Activated CD4-positive, alpha-beta T cell treated with anti-CD3 and anti-CD28 coated beads for 48 hours (primary cell): ENCODE results near the gene DLG1.

ENCODE experiments used
- DNase-seq: peaks from one replicate; pipeline ENCODE4 v3.0.0-alpha.2; 2020

The DLG1 gene

DNA sequence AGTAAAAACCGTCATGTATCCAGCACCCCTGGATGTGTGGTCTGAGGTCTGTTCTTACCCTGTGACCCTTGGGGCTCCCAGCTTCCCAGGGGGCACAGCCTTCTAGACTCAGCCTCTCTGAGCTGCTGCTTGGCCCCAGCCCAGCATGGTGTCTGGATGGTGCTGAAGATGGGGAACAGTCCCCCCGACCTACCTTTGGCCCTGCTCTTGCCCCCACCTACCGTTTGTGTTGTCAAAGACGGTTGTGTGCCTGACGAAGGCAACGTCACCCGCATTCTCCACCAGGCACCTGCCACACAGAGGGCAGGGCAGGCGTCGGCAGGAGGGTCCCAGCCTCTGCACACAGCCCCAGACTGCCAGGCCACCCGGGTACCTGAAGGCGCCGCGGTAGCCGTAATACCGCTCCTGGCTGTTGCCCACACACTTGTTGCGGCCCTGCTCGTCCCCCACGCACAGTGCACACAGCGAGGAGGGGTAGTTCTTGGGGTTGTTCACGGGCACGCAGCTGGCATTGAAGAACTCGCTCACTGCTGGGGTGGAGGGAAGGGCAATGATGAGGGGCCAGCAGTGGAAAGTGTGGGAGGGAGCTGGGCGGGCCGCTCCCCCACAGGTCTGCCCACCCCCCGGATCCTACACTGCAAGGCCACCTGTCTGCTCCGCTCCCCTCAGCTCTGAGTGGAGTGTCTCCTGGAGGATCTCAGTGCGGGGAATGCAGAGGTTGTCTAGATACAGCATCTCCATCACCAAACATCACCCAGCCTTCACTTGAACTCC lies 289.8 kb downstream of the DLG1 start:
- DNase-seq: no peak

DNA sequence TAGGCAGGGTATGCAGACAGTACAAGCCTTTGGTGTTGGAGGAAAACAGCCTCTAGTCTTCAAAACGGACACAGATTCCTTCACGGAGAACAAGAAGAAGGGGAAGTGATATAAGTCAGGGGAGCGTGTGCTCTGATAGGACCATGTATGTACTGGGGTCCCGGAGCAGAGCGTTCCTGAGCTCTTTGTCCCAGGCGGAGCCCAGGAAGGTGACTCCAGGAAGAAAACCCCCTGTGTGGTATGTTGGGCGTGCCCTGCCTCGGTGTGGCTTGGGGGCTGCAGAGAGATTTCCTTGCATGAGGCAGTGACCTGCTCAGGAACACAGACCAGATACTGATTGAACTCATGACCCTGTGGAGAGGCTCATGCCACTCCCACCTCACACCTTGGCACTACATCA lies 290.5 kb downstream of the DLG1 start:
- DNase-seq: no peak

DNA sequence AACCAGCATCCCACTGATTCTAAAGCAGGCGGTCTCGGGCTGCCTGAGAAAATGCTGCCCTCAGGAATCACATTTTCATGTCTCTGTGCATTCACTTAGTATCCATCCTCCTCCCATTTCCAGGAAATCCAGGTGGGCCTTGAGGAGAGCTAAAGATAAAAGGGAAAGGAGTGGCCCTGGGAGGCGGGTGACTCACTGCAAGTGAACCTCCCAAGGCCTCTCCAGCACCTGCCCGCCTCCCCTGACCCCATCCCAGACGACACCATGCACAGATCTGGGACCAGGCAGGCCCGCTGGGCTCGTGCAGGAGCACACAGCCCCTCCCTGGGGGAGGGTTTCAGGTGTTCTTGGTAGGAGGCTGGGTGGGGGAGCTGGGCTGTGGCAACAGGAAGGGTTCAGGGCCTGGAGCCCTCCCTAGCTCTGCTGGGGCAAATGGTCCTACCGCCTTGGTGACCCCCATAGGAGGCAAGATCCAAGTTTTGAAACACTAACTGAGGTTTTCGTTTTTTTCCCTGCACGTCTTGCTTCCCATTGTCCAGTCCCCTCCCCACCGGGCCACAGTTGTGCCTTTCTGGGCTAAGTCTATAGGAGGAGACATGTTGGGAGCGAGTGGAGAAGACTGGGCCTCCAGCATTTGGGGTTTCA lies 291.0 kb downstream of the DLG1 start:
- no peak for DNase-seq

DNA sequence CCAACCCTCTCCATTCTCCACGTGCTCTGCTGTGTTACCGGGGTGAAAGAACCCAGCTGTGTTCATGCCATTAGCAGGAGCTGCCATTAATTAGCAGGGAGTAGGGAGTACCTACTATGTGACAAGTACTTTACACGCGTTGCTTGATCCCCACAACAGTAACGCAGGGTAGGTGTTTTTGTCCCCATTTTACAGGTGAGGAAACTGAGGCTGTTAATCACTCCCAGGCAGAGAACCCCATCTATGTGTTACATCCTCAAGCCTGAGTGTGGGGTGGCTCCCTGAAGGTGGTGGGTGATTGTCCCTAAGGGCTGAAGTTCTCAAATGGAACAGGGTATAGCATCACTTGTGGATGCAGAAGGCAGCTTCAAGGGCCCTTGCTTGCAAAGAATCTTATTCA lies 291.6 kb downstream of the DLG1 start:
- no peak for DNase-seq

DNA sequence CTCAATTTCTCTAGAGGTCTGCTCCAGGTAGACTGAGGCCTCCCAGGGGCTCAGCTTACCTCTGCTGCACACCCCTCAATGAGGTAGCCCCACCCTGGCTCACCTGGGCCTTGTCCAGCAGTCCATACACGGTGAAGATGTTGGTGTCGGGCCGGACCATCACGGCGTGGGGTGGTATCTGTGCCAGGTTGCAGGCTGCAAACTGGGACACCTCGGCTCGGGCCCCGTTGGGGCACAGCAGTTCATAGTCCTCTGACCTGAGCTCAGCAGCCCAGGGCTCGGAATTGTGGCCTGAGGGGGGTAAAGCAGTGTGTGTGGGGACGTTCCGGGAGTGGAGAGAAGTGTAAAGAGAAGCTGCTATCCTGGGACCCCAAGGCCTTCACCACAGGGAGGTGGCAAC lies 292.0 kb downstream of the DLG1 start:
- DNase-seq: no peak

DNA sequence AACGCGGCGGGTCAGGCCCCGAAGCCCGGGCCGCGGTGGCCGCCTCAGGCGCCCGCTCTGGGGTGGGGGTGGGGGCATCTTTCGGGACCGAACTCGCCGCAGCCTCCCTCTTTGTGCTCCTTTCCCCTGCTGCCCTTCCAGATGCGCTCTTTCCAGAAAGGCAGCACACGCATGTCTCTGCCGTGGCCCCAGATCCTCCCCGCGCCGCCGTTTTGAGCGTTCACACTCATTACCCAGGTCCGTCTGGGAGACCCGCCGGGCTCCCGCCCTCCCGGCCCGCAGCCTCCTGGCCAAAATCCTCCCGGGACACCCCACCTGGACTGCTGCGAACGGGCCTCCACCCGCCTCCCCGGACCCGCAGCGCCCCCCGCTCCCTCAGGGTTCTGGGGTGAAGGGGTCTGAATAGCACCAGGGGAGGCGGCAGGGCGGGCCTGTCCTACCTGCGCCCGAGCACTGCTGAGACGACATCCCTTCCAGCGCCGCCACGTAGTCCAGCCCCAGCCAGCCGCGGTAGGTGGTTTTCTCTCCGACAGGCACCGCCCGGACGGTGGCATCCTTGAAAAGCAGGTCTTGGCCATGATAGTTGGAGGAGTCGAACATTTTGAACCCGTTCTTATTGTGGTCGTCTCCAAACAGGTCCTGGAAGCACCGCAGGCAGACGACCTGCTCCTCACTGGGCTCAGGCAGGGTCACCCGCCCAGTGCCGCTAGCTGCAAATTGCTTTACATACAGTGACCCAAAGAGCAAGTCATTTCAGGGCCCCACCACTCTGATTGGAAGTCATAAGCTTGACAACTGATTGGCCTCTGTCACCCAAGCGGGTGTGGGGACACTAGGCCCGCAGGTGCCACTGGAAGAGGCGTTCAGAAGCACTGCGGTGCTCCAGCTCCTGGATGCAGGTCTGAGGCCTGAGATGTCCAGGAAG lies 294.7 kb downstream of the DLG1 start:
- DNase-seq: peak; percentile 54

DNA sequence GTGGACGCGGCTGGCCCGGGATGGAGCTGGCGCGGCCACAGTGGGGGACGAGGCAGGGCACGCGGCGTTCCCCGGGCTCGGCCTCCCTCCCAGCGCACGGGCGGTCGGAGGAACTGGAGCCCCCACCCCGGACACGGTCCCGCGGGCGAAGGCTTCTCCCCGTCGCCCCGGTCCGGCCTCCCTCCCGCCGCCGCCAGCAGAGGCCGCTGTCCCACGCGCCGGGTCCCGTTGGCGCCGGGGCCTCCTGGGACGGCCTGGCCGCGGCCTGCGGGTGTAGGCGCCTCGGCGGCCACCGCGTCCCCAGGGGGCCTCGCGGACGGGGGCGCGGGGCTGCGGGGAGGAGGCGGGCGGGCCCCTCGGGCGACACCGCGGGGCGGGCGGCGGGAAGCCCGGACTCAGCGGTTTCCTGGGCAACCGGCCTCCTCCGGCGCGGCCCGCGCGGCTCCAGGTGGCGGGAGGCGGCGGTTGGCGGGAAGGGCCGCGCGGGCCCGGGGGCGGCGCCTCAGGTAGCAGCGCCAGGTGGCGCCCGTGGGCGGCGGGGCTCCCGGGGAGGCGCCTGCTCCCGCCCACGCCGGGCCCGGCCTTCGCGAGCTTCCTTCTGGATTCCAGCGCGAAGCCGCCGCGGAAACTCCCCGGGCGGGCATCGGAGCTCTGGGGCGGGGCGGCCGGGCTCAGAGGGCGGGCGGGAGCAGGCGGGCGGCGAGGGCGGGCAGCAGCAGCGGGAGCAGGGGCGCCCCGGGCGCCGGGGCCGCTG lies 295.5 kb downstream of the DLG1 start:
- peak; percentile 85 for DNase-seq

DNA sequence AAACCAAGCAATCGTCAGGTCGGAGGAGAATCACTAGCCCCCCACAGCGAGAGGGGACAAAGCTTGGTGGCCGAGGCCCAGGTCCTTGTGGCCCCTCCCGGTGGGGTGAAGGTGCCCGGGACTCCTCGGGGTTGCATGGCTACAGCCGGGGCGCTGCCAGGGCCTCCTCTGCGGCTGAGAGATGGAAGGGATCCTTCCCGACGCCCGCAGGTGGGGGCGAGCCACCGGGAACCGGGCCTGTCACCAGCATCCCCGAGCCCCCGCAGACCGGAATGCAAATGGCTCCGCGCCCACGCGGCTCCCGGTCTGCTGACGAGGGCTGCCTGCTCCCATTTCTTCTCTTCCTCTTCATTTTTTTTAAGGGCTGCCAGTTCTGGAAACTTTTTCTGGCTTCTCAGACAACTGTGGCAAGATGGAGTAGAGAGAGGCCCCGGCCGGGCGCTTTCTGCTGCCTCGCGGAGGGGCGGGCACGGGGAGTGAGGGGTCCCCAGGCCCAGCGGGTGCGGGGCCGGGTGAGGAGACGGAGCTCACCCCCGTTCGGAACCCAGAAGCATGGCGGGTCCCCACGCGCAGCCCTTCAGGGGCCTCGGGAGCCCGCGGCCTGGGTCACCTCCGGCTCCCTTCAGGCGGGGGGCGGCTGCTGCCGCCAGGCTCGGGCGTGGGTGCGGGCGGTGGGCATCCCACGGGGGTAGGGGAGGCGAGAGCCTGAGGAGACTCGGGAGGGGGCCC lies 296.3 kb downstream of the DLG1 start:
- DNase-seq: no peak

DNA sequence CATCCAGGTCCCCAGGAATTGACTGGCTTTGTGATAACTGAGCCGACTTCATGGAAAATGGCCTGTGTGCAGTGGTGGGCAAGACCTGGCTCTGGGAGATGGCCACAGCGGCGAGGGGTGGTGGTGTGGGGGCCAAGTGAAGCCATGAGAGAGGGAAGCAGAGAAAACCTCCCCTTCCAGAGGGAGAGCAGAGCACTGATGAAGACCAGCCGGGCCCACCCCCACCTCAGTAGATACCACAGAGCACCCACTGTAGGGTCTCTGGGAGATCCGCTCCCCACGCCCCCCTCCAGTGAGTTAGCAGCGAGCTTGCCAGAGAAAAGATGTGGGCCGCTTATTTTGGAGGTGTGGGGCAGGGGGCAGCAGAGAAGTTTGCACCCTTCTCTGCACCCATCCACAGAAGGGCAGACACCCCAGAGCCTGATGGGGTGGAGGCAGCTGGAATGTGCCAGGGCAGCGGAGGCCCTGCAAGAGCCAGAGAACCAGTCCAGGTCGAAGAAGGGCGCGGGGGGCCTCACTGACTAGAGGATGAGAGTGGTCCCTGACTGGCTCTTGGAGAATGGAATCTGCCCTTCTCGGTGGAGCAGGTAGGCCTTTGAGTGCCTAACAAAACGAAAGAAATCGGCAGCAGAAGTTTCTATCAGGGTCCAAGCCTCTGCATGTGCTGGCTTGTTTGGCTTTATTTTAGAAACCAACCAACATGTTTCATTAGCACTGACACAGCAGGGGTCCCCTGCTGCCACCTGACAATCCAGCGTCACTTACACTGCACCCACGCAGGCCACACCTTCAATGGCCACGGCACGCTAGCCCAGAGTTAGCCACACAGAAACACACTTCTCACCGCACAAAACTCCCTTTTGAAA lies 297.1 kb downstream of the DLG1 start:
- DNase-seq: no peak

DNA sequence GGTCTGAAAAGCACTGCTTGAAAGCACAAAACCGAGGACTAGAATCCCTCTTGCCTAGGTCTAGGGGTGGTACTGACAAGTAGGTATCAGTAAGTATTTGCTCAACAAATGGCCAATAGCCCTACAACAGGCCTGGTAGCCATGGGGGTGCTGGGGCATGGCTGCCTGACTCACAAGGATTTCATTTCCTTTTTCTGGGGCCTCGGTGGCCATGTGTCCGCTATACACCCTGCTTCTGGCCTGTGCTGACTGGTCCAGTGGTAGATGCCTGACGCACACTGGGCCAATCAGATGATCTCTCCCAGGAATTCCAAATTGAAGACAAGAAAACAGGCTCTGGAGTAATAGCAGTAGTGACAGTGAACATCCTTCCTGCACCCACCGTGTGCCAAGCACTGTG lies 298.2 kb downstream of the DLG1 start:
- DNase-seq: no peak

DNA sequence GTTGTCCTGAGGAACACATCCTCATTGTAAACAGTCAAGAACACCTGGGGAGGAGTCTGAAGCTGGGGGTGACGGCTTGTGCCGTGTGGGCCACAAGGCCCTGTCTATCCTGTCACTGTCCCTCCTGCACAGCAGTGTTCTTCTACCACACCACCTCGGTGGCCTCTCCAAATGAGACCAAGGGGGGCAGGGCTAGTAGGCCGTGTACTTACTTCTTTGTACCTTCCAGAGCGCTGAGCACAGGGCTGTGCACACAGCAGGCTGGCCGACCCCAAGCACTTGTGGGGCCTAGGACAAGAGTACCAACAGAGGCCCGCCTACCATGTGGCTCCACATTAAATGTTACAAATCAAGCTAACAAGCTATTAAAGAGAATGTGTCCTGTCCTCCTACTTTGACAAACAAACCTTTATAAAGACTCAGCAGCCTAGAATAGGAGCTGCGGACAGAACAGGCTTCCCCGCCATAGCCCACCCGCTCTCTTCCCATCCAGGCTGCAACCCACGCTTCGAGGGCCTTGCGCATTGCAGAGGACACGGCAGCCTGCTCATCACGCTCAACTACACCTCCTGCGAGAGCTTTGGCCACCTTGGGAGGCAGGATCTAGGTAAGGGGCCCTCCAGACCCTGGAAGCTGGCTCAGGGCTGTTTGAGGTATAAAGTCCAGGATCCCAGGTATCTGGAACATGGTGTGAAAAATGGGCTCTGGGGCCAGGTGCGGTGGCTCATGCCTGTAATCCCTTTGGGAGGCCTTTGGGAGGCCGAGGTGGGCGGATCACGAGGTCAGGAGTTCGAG lies 299.2 kb downstream of the DLG1 start:
- no peak for DNase-seq

DNA sequence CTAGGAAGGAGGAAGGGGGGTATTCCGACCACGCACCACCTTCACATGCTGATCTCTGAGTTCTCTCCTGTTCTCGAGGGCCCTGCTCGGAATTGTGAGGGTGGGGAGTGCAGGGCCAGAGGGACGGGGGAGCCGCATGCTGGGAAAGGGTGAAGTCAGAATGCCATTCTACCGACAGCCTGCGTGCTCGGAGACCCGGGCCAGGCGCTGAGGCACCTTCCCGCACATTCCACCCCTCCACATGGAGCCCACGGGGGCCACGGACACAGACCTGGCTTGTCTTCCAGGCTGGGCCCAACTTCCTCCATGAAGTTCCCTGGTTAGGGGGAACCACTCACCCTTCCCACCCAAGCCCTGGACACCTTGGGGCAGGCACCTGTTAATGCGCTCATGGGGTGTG lies 301.1 kb downstream of the DLG1 start:
- DNase-seq: no peak

DNA sequence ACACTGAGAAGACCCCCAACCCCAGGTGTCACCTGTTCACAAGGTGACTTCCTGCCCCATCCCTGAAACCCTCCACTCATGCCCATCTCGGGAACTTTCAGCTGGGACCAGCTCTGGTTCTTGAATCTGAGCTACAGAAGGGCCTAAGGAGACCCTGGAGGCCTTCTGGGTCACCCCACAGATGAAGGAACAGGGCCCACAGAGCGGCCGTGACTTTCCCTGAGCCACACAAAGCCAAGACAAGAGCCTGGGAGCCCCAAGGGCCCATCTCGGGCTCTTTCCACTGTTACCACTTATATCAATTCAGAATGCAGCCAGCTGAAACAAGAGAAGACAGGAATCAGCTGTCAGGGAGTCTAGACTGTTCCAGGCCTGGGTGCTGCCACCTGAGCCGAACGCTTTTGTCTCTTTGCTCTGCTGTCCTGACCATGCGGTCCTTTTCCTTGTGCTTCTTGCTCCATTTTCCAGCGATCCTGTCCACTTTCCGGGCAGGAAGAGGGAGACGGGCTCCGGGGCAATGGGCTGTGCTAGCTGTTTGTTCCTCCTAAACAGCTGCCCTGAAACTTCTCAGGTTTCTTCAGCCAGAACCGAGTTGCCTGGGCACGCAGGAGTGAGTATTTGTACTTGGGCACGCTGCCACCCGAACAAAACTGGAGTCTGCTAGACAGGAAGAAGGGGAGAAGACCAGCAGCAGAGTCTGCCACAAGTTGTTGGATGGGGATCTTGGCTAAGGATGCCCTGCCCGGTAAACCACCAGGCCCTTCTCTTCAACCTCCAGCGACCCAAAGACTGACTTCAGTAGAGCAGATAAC lies 301.8 kb downstream of the DLG1 start:
- DNase-seq: no peak

DNA sequence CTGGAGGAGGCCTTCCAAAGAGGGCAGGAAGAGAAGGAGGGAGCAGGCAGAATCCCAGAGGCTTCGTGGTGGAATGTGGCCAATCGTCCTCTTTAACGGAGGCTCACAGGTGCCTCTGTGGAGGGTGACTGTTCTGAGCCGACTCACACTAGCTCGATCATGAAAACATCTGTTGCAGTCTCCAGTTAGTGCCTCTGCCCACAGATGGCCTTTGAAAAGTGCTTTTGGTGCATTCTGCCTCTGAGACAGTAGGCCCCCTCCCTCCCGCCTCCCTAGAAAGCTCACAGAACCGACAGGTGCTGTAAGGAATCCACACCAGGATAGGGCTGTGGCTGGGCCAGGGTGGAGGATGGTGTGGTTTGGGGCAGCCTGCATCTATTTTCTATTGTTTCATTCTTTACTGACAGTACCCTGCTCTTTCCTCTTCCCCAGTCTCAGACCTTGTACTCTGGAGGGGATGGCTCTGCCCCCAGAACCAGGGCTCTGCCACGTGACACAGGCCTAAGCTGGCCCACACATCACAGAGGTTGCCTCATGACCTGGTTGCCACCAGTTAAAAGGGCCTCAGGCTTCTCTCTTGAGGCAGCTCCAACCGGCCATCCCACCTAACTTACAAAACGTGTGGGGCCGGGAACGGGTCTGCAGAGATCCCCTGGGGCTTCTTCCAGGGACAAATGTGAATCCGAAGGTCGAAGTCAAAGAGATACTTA lies 302.6 kb downstream of the DLG1 start:
- DNase-seq: no peak

DNA sequence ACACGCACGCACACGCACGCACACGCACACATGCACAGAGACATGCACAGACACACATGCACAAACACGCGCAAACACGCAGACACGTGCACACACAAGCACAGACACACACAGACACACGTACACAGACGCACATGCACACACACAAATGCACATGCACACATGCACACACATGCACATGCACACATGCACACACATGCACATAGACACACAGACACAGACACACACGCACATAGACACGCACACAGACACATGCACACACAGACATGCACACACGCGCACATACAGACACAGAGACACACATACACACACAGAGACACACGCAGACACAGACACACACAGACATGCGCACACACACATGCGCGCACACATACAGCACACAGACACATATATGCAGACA lies 303.4 kb downstream of the DLG1 start:
- DNase-seq: no peak

DNA sequence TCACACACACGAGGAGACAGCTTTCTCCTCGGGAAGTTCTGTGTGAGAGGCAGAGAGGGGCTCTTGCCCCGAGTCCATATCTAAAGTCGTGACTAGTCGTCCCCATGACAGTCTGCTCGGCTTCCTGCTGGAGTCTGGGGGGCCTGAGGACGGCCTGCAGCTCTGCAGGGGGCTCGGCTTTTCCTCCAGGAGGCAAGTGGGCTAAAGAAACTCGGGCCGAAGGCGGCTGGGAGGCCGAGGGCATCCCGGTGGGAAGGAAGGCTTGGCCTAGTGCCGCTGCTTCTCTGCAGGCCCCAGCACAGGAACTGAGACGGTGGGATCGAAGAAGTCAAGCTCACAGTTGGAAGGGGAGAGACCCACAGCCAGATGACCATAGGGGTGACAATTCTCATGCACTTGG lies 304.4 kb downstream of the DLG1 start:
- no peak for DNase-seq
